SK-N-SH (cell line): ENCODE measurements around the gene ASAP2. TPM values are rescaled to one million over a fixed set of nuclear protein-coding genes. Genes with fewer than 3 reads are reported as not detected.

ENCODE experiments used
- CTCF ChIA-PET: fragments of 300-600, 350-600 bp; formaldehyde crosslinking; extraction: SDS; loops from one replicate; lab custom pipeline; 2021; lab: Yijun Ruan, JAX
- POLR2A ChIA-PET: fragments of 350-600 bp; sonication (Branson Sonifier 250); formaldehyde crosslinking; extraction: SDS; loops from one replicate; lab custom pipeline; 2020; ENCODE audit warnings: antibody characterized with exemption, inconsistent platforms; lab: Yijun Ruan, JAX
- DNase-seq: peaks from one replicate; pipeline ENCODE4 v3.0.0; 2012
- H2AFZ ChIP-seq: fragments of 200-600 bp; sonication (generic); 2 replicates; pipeline ENCODE4 v1.8.1; 2016; ENCODE audit warnings: antibody characterized with exemption, mild to moderate bottlenecking, low read depth
- H3F3A ChIP-seq: fragments of 200-600 bp; sonication (generic); replicated peaks from 2 replicates; pipeline ENCODE3; 2016; ENCODE audit warnings: antibody characterized with exemption, mild to moderate bottlenecking; ENCODE audit not compliant: insufficient read depth
- H3K27ac ChIP-seq, 2 experiments: fragments of 200-500 bp in 1 of 2; fragments of 200-600 bp in 1 of 2; sonication (Bioruptor generic) in 1 of 2; sonication (generic), shearing (Covaris generic) in 1 of 2; 2 replicates each; pipeline versions ENCODE4 v1.5.1 to v1.6.1; 2014 to 2016; ENCODE audit warnings: low read depth in 2 of 2, inconsistent platforms in 1 of 2, low read length in 1 of 2, mild to moderate bottlenecking in 1 of 2, mixed read lengths in 1 of 2
- H3K27me3 ChIP-seq: fragments of 200-600 bp; sonication (generic), shearing (Covaris generic); 2 replicates; pipeline ENCODE4 v1.6.1; 2016; ENCODE audit warnings: mixed run types; ENCODE audit not compliant: insufficient read depth
- H3K36me3 ChIP-seq, 2 experiments: fragments of 200-500 bp in 1 of 2; fragments of 200-600 bp in 1 of 2; sonication (Bioruptor generic) in 1 of 2; sonication (generic) in 1 of 2; replicated peaks in 1 of 2; 2 replicates each; pipeline versions ENCODE3 to v1.5.1; 2014 to 2016; ENCODE audit warnings: low read length in 1 of 2, mild to moderate bottlenecking in 1 of 2; ENCODE audit not compliant: insufficient read depth in 2 of 2, control insufficient read depth in 1 of 2
- H3K4me1 ChIP-seq, 2 experiments: fragments of 200-500 bp in 1 of 2; fragments of 200-600 bp in 1 of 2; sonication (Bioruptor generic) in 1 of 2; sonication (generic), shearing (Covaris generic) in 1 of 2; 2 replicates each; pipeline versions ENCODE4 v1.5.1 to v1.6.1; 2014 to 2016; ENCODE audit warnings: low read depth in 1 of 2, low read length in 1 of 2, mixed run types in 1 of 2; ENCODE audit not compliant: insufficient read depth in 2 of 2, control insufficient read depth in 1 of 2
- H3K4me2 ChIP-seq: fragments of 200-600 bp; sonication (generic), shearing (Covaris generic); 2 replicates; pipeline ENCODE4 v1.6.1; 2017; ENCODE audit warnings: mixed run types
- H3K4me3 ChIP-seq, 2 experiments: fragments of 200-500 bp in 1 of 2; fragments of 200-600 bp in 1 of 2; sonication (Bioruptor generic) in 1 of 2; sonication (generic), shearing (Covaris generic) in 1 of 2; 2 replicates each; pipeline versions ENCODE4 v1.5.1 to v1.8.1; 2014 to 2016; ENCODE audit warnings: low read depth in 2 of 2, inconsistent platforms in 1 of 2, low read length in 1 of 2, mild to moderate bottlenecking in 1 of 2, mixed read lengths in 1 of 2, moderate library complexity in 1 of 2
- H3K79me2 ChIP-seq: fragments of 200-600 bp; sonication (generic); 2 replicates; pipeline ENCODE4 v1.8.1; 2017; ENCODE audit warnings: mild to moderate bottlenecking; ENCODE audit not compliant: insufficient read depth
- H3K9ac ChIP-seq: fragments of 200-600 bp; sonication (generic); 2 replicates; pipeline ENCODE4 v1.6.1; 2017; ENCODE audit warnings: mixed run types
- H3K9me2 ChIP-seq: fragments of 200-600 bp; sonication (generic); 2 replicates; pipeline ENCODE4 v1.6.1; 2017; ENCODE audit warnings: mixed run types
- H3K9me3 ChIP-seq: fragments of 200-600 bp; sonication (generic); 2 replicates; pipeline ENCODE4 v1.6.1; 2017; ENCODE audit warnings: mixed run types, mild to moderate bottlenecking, moderate library complexity
- H4K20me1 ChIP-seq: fragments of 200-600 bp; sonication (generic); 2 replicates; pipeline ENCODE4 v1.6.1; 2017; ENCODE audit warnings: mild to moderate bottlenecking, mixed run types; ENCODE audit not compliant: insufficient read depth
- CHD2 ChIP-seq: fragments of 150-350 bp; IDR thresholded peaks from 2 replicates; pipeline ENCODE4 v1.6.1; 2018; ENCODE audit warnings: low read length; ENCODE audit not compliant: partially characterized antibody
- FOSL2 ChIP-seq: IDR thresholded peaks from 2 replicates; pipeline ENCODE4 v1.4.0; 2012; ENCODE audit warnings: low read depth, mild to moderate bottlenecking, moderate library complexity, borderline replicate concordance
- GATA2 ChIP-seq: sonication (generic); formaldehyde crosslinking; IDR thresholded peaks from 2 replicates; pipeline ENCODE4 v1.5.0; 2020; ENCODE audit warnings: mild to moderate bottlenecking, missing genetic modification reagents
- JUND ChIP-seq: IDR thresholded peaks from 2 replicates; pipeline ENCODE4 v1.4.0; 2012
- MXI1 ChIP-seq: IDR thresholded peaks from 2 replicates; pipeline ENCODE4 v1.6.1; 2012; ENCODE audit warnings: mild to moderate bottlenecking, low read depth, low read length, improper control_type of control experiment
- NFIC ChIP-seq: IDR thresholded peaks from 2 replicates; pipeline ENCODE4 v1.4.0; 2012; ENCODE audit warnings: borderline replicate concordance
- NRF1 ChIP-seq: IDR thresholded peaks from 2 replicates; pipeline ENCODE4 v1.6.1; 2012; ENCODE audit warnings: low read depth, mild to moderate bottlenecking, low read length
- RCOR1 ChIP-seq: fragments of 150-350 bp; IDR thresholded peaks from 2 replicates; pipeline ENCODE4 v1.6.1; 2017; ENCODE audit warnings: antibody characterized with exemption, low read length
- SIN3A ChIP-seq: IDR thresholded peaks from 2 replicates; pipeline ENCODE4 v1.6.1; 2012; ENCODE audit warnings: low read depth, mild to moderate bottlenecking, low read length, moderate library complexity, borderline replicate concordance
- TAF1 ChIP-seq: IDR thresholded peaks from 2 replicates; pipeline ENCODE4 v1.6.1; 2012; ENCODE audit warnings: low read depth, mild to moderate bottlenecking, low read length, moderate library complexity, borderline replicate concordance
- TCF12 ChIP-seq: IDR thresholded peaks from 2 replicates; pipeline ENCODE4 v1.4.0; 2012
- TEAD4 ChIP-seq: IDR thresholded peaks from 2 replicates; pipeline ENCODE4 v1.4.0; 2012; ENCODE audit warnings: mild to moderate bottlenecking, borderline replicate concordance; ENCODE audit not compliant: insufficient read depth
- YY1 ChIP-seq: IDR thresholded peaks from 2 replicates; pipeline ENCODE4 v1.4.0; 2012; ENCODE audit warnings: low read depth, mild to moderate bottlenecking
- WGBS: methylation state at CpG from one replicate; pipeline ENCODE4 v1.1.6; 2017; ENCODE audit warnings: low lambda C conversion rate; 5-methylcytosine and 5-hydroxymethylcytosine counted together
- polyA plus RNA-seq, 3 experiments: library from polyadenylated mRNA; depleted of rRNA; stranded (reverse); fragments of >200 nt; gene quantifications; 2 replicates each; pipeline ENCODE4 v1.2.3, GENCODE V29; 2012
- TF ChIP-seq, protein P1 (sequence below): IDR thresholded peaks from 2 replicates; pipeline ENCODE4 v1.6.1; 2012; ENCODE audit warnings: mild to moderate bottlenecking, low read depth, low read length, moderate library complexity
- TF ChIP-seq, protein P2 (sequence below): IDR thresholded peaks from 2 replicates; pipeline ENCODE4 v1.4.0; 2012; ENCODE audit warnings: low read depth
- TF ChIP-seq, protein P3 (sequence below): fragments of 150-350 bp; IDR thresholded peaks from 2 replicates; pipeline ENCODE4 v1.6.1; 2017; ENCODE audit warnings: antibody characterized with exemption, low read length, low read depth, borderline replicate concordance
- TF ChIP-seq, protein P4 (sequence below): fragments of 150-350 bp; IDR thresholded peaks from 2 replicates; pipeline ENCODE4 v1.6.1; 2016; ENCODE audit warnings: mild to moderate bottlenecking, low read depth, low read length
- TF ChIP-seq, protein P5 (sequence below): fragments of 200-600 bp; sonication (generic); IDR thresholded peaks from 2 replicates; pipeline ENCODE4 v1.6.1; 2017; ENCODE audit warnings: antibody characterized with exemption, mild to moderate bottlenecking, moderate library complexity
- TF ChIP-seq, protein P6 (sequence below): IDR thresholded peaks from 2 replicates; pipeline ENCODE4 v1.4.0; 2012; ENCODE audit warnings: low read depth, borderline replicate concordance

The ASAP2 gene
- polyA plus RNA-seq, 1 of the 3 experiments (the other 2 are of a cell fraction): 37.9 TPM

DNA sequence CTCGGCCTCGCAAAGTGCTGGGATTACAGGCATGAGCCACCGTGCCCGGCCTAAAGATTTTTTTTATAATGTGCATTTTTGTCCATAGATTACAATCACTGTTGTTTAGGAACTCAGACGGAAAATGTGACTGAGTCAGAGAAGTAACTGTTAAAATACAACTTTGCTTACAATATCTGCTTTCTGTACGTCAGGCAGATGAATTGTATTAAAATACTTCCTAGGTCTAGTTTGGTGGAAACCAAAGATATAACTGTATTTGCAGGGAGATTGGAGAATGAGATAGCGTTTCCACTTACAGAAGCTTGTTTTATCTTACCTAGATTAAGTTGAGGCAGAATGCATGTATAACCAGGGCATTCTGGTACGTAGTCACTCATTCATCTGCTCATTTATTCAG lies 36.7 kb downstream of the ASAP2 start (continued):
- TF ChIP-seq, protein P1, sequence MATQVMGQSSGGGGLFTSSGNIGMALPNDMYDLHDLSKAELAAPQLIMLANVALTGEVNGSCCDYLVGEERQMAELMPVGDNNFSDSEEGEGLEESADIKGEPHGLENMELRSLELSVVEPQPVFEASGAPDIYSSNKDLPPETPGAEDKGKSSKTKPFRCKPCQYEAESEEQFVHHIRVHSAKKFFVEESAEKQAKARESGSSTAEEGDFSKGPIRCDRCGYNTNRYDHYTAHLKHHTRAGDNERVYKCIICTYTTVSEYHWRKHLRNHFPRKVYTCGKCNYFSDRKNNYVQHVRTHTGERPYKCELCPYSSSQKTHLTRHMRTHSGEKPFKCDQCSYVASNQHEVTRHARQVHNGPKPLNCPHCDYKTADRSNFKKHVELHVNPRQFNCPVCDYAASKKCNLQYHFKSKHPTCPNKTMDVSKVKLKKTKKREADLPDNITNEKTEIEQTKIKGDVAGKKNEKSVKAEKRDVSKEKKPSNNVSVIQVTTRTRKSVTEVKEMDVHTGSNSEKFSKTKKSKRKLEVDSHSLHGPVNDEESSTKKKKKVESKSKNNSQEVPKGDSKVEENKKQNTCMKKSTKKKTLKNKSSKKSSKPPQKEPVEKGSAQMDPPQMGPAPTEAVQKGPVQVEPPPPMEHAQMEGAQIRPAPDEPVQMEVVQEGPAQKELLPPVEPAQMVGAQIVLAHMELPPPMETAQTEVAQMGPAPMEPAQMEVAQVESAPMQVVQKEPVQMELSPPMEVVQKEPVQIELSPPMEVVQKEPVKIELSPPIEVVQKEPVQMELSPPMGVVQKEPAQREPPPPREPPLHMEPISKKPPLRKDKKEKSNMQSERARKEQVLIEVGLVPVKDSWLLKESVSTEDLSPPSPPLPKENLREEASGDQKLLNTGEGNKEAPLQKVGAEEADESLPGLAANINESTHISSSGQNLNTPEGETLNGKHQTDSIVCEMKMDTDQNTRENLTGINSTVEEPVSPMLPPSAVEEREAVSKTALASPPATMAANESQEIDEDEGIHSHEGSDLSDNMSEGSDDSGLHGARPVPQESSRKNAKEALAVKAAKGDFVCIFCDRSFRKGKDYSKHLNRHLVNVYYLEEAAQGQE: no peak
- TF ChIP-seq RCOR1: no peak
- 0 out of 2 replicates have a peak, but pooled peaks have one; percentile 16 for TF ChIP-seq MXI1
- peak; percentile 79 for TF ChIP-seq TCF12
- TF ChIP-seq NFIC: peak; percentile 19; the same call in 1 of the 2 replicates
- TF ChIP-seq JUND: peak; percentile 71

DNA sequence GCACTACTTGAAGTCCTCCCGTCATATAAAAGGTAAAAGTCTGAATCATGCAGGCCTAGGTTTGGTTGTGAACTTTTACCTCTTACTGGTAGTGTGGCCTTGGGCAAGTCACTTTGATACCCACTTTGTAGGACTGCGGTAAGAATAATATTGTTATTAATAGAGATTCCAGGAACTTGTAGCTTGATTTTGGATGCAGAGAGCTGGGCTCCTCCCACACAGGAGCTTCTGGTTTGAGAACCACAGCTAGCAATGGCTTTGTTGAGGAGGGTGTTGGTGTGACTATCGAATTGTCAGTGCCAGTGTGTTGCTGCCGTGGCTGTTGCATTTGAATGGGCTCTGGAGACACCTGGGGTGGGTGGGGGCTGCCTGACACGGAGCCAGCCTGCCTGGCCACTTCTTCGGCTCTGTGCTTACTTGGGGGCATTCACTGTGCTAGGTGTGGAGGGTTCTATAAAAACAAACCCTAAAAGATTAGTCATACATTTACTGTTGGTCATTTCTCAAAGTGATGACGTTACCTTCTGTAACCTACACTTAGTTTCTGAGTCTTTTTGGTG lies 38.5 kb downstream of the ASAP2 start:
- peaks cover 65 to 82% of the 10 kb centered on the region in 2 experiments for H3K4me1 ChIP-seq
- H3K36me3 ChIP-seq: peaks cover 0 to 6% of the 10 kb centered on the region in 2 experiments
- CTCF ChIA-PET: interaction anchor here (0.8 to 1.1 kb wide), 2 partner anchors 18 to 27 kb away, joined by 3 read pairs; no protein-coding TSS in a partner anchor
- H3K4me2 ChIP-seq: no peak overlapping the region
- no peaks in the 10 kb centered on the region for H4K20me1 ChIP-seq
- no peak overlapping the region for H2AFZ ChIP-seq
- no peaks in the 10 kb centered on the region for H3K27me3 ChIP-seq
- H3K9me2 ChIP-seq: no peaks in the 10 kb centered on the region
- POLR2A ChIA-PET: no interaction called here
- no peak overlapping the region for H3K4me3 ChIP-seq
- peak overlapping the region; percentile 82 to 100 for H3K27ac ChIP-seq
- TF ChIP-seq, protein P2, sequence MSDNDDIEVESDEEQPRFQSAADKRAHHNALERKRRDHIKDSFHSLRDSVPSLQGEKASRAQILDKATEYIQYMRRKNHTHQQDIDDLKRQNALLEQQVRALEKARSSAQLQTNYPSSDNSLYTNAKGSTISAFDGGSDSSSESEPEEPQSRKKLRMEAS: no peak
- TF ChIP-seq, protein P3, sequence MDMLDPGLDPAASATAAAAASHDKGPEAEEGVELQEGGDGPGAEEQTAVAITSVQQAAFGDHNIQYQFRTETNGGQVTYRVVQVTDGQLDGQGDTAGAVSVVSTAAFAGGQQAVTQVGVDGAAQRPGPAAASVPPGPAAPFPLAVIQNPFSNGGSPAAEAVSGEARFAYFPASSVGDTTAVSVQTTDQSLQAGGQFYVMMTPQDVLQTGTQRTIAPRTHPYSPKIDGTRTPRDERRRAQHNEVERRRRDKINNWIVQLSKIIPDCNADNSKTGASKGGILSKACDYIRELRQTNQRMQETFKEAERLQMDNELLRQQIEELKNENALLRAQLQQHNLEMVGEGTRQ: no peak
- TF ChIP-seq TEAD4 (no peak), SIN3A (no peak), YY1 (no peak), NRF1 (no peak), TAF1 (no peak), NFIC (no peak), FOSL2 (no peak), GATA2 (CRISPR knock-in tag) (no peak), CHD2 (no peak), RCOR1 (no peak), TCF12 (no peak)
- TF ChIP-seq, protein P4, sequence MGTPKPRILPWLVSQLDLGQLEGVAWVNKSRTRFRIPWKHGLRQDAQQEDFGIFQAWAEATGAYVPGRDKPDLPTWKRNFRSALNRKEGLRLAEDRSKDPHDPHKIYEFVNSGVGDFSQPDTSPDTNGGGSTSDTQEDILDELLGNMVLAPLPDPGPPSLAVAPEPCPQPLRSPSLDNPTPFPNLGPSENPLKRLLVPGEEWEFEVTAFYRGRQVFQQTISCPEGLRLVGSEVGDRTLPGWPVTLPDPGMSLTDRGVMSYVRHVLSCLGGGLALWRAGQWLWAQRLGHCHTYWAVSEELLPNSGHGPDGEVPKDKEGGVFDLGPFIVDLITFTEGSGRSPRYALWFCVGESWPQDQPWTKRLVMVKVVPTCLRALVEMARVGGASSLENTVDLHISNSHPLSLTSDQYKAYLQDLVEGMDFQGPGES: no peak
- TF ChIP-seq, protein P5, sequence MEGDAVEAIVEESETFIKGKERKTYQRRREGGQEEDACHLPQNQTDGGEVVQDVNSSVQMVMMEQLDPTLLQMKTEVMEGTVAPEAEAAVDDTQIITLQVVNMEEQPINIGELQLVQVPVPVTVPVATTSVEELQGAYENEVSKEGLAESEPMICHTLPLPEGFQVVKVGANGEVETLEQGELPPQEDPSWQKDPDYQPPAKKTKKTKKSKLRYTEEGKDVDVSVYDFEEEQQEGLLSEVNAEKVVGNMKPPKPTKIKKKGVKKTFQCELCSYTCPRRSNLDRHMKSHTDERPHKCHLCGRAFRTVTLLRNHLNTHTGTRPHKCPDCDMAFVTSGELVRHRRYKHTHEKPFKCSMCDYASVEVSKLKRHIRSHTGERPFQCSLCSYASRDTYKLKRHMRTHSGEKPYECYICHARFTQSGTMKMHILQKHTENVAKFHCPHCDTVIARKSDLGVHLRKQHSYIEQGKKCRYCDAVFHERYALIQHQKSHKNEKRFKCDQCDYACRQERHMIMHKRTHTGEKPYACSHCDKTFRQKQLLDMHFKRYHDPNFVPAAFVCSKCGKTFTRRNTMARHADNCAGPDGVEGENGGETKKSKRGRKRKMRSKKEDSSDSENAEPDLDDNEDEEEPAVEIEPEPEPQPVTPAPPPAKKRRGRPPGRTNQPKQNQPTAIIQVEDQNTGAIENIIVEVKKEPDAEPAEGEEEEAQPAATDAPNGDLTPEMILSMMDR: no peak
- TF ChIP-seq, protein P6, sequence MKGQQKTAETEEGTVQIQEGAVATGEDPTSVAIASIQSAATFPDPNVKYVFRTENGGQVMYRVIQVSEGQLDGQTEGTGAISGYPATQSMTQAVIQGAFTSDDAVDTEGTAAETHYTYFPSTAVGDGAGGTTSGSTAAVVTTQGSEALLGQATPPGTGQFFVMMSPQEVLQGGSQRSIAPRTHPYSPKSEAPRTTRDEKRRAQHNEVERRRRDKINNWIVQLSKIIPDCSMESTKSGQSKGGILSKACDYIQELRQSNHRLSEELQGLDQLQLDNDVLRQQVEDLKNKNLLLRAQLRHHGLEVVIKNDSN: no peak
- H3K9me3 ChIP-seq: no peaks in the 10 kb centered on the region
- peaks cover 31% of the 10 kb centered on the region for H3F3A ChIP-seq
- DNase-seq: no peak
- WGBS: 85% methylated on average over 7 of the region's 7 CpGs
- H3K79me2 ChIP-seq: peaks cover 100% of the 10 kb centered on the region
- H3K9ac ChIP-seq: no peak overlapping the region
